SK-N-SH (cell line): Measurements from ENCODE around the gene BMP8A.
"Not testable (repeated sequence)": the region's sequence is repeated elsewhere in the genome, so short reads cannot be mapped to it uniquely, and the experiment has no call there.

ENCODE experiments used
- CHD2 ChIP-seq: fragments of 150-350 bp; IDR thresholded peaks from 2 replicates; pipeline ENCODE4 v1.6.1; 2018; ENCODE audit warnings: low read length; ENCODE audit not compliant: partially characterized antibody
- JUND ChIP-seq: IDR thresholded peaks from 2 replicates; pipeline ENCODE4 v1.4.0; 2012
- MXI1 ChIP-seq: IDR thresholded peaks from 2 replicates; pipeline ENCODE4 v1.6.1; 2012; ENCODE audit warnings: mild to moderate bottlenecking, low read depth, low read length, improper control_type of control experiment
- RAD21 ChIP-seq: IDR thresholded peaks from 2 replicates; pipeline ENCODE4 v1.6.1; 2012; ENCODE audit warnings: mild to moderate bottlenecking, low read length
- RFX5 ChIP-seq: IDR thresholded peaks from 2 replicates; pipeline ENCODE4 v1.6.1; 2012; ENCODE audit warnings: mild to moderate bottlenecking, improper control_type of control experiment, low read length
- YY1 ChIP-seq: IDR thresholded peaks from 2 replicates; pipeline ENCODE4 v1.4.0; 2012; ENCODE audit warnings: low read depth, mild to moderate bottlenecking
- TF ChIP-seq, protein P1 (sequence below): fragments of 200-600 bp; sonication (generic); IDR thresholded peaks from 2 replicates; pipeline ENCODE4 v1.6.1; 2017; ENCODE audit warnings: antibody characterized with exemption, mild to moderate bottlenecking, moderate library complexity
- TF ChIP-seq, protein P2 (sequence below): fragments of 150-350 bp; IDR thresholded peaks from 2 replicates; pipeline ENCODE4 v1.6.1; 2016; ENCODE audit warnings: mild to moderate bottlenecking, low read depth, low read length
- TF ChIP-seq, protein P3 (sequence below): IDR thresholded peaks from 2 replicates; pipeline ENCODE4 v1.4.0; 2012; ENCODE audit warnings: low read depth, borderline replicate concordance
- TF ChIP-seq, protein P4 (sequence below): IDR thresholded peaks from 2 replicates; pipeline ENCODE4 v1.6.1; 2012; ENCODE audit warnings: mild to moderate bottlenecking, low read depth, low read length, moderate library complexity
- TF ChIP-seq, protein P5 (sequence below): fragments of 150-350 bp; IDR thresholded peaks from 2 replicates; pipeline ENCODE4 v1.6.1; 2017; ENCODE audit warnings: antibody characterized with exemption, low read length, low read depth, borderline replicate concordance

DNA sequence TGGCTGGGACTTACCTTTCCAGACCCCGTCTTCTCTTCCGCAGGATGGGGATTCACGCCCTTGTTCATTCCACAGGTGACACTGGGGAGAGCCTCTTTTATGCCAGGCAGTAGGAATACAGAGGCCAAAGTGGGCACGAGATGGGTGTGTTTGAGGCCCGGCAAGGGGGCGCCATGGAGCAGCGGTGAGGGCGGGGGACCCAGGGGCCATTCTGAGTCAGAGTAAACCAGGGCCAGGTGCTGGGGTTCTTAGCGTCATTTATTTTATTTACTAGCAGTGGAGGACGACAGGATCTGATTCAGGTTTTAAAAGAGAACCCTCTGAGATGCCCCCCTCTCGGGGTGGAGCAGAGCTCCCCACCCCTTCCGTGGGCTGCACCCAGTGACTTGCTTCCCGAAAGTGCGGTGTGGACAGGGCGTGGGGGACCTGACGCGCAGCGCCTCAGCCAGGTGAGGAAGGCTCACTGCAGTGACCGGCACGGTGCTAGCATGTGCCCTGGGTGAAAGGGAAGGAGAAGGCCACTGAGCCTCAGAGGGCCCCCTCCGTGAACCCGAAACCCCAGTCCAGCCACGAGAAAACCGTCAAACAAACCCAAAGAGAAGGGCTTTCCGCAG, 20.9 kb downstream of the BMP8A start:
- TF ChIP-seq MXI1, JUND, YY1, CHD2, RFX5, RAD21: not testable (repeated sequence)
- TF ChIP-seq, protein P1, sequence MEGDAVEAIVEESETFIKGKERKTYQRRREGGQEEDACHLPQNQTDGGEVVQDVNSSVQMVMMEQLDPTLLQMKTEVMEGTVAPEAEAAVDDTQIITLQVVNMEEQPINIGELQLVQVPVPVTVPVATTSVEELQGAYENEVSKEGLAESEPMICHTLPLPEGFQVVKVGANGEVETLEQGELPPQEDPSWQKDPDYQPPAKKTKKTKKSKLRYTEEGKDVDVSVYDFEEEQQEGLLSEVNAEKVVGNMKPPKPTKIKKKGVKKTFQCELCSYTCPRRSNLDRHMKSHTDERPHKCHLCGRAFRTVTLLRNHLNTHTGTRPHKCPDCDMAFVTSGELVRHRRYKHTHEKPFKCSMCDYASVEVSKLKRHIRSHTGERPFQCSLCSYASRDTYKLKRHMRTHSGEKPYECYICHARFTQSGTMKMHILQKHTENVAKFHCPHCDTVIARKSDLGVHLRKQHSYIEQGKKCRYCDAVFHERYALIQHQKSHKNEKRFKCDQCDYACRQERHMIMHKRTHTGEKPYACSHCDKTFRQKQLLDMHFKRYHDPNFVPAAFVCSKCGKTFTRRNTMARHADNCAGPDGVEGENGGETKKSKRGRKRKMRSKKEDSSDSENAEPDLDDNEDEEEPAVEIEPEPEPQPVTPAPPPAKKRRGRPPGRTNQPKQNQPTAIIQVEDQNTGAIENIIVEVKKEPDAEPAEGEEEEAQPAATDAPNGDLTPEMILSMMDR: not testable (repeated sequence)
- TF ChIP-seq, protein P2, sequence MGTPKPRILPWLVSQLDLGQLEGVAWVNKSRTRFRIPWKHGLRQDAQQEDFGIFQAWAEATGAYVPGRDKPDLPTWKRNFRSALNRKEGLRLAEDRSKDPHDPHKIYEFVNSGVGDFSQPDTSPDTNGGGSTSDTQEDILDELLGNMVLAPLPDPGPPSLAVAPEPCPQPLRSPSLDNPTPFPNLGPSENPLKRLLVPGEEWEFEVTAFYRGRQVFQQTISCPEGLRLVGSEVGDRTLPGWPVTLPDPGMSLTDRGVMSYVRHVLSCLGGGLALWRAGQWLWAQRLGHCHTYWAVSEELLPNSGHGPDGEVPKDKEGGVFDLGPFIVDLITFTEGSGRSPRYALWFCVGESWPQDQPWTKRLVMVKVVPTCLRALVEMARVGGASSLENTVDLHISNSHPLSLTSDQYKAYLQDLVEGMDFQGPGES: not testable (repeated sequence)
- TF ChIP-seq, protein P3, sequence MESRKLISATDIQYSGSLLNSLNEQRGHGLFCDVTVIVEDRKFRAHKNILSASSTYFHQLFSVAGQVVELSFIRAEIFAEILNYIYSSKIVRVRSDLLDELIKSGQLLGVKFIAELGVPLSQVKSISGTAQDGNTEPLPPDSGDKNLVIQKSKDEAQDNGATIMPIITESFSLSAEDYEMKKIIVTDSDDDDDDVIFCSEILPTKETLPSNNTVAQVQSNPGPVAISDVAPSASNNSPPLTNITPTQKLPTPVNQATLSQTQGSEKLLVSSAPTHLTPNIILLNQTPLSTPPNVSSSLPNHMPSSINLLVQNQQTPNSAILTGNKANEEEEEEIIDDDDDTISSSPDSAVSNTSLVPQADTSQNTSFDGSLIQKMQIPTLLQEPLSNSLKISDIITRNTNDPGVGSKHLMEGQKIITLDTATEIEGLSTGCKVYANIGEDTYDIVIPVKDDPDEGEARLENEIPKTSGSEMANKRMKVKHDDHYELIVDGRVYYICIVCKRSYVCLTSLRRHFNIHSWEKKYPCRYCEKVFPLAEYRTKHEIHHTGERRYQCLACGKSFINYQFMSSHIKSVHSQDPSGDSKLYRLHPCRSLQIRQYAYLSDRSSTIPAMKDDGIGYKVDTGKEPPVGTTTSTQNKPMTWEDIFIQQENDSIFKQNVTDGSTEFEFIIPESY: not testable (repeated sequence)
- TF ChIP-seq, protein P4, sequence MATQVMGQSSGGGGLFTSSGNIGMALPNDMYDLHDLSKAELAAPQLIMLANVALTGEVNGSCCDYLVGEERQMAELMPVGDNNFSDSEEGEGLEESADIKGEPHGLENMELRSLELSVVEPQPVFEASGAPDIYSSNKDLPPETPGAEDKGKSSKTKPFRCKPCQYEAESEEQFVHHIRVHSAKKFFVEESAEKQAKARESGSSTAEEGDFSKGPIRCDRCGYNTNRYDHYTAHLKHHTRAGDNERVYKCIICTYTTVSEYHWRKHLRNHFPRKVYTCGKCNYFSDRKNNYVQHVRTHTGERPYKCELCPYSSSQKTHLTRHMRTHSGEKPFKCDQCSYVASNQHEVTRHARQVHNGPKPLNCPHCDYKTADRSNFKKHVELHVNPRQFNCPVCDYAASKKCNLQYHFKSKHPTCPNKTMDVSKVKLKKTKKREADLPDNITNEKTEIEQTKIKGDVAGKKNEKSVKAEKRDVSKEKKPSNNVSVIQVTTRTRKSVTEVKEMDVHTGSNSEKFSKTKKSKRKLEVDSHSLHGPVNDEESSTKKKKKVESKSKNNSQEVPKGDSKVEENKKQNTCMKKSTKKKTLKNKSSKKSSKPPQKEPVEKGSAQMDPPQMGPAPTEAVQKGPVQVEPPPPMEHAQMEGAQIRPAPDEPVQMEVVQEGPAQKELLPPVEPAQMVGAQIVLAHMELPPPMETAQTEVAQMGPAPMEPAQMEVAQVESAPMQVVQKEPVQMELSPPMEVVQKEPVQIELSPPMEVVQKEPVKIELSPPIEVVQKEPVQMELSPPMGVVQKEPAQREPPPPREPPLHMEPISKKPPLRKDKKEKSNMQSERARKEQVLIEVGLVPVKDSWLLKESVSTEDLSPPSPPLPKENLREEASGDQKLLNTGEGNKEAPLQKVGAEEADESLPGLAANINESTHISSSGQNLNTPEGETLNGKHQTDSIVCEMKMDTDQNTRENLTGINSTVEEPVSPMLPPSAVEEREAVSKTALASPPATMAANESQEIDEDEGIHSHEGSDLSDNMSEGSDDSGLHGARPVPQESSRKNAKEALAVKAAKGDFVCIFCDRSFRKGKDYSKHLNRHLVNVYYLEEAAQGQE: not testable (repeated sequence)
- TF ChIP-seq, protein P5, sequence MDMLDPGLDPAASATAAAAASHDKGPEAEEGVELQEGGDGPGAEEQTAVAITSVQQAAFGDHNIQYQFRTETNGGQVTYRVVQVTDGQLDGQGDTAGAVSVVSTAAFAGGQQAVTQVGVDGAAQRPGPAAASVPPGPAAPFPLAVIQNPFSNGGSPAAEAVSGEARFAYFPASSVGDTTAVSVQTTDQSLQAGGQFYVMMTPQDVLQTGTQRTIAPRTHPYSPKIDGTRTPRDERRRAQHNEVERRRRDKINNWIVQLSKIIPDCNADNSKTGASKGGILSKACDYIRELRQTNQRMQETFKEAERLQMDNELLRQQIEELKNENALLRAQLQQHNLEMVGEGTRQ: not testable (repeated sequence)
